ENCODE results near the gene RASSF3.

The RASSF3 gene

DNA sequence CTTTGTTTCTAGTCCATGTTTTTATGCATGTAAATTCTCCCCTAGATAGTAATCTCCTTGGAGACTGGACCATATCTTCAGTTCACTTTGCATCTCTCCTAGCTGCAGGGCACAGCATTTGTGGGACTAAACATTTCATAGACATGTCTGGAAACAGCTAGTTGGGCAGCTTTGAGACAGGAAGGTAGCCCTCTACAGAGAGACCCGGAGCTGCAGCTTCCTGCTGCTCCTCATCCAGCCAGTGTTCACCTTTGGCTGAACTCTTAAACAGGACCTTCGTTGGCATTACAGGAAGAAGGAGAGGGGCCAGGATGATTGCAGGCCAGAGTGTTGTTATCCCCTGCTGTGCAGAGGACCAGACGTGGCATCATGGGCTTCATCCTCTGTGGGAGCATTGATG, 96.0 kb downstream of the RASSF3 start:
- DNase-seq (ENCODE audit: insufficient read length, low spot score), result no peak
- TF ChIP-seq POLR2A (IDR thresholded peaks at IDR 0.05; ENCODE audit: low read depth, low read length) (no peak), POU2F2 (IDR thresholded peaks at IDR 0.05; ENCODE audit: low read depth, low read length) (no peak), TAF1 (IDR thresholded peaks at IDR 0.05; ENCODE audit: low read depth, low read length) (no peak), SPI1 (IDR thresholded peaks at IDR 0.05; ENCODE audit: low read depth, low read length) (no peak), PAX5 (IDR thresholded peaks at IDR 0.05; ENCODE audit: insufficient read depth, low read length, severe bottlenecking) (no peak)
- no peak for FAIRE-seq

GRCh38 chr12:64706857-64707256, 96.6 kb downstream of the RASSF3 start:
- FAIRE-seq (no peak), DNase-seq (ENCODE audit: insufficient read length, low spot score) (no peak)
- TF ChIP-seq TAF1 (IDR thresholded peaks at IDR 0.05; ENCODE audit: low read depth, low read length), result no peak
- no peak for TF ChIP-seq PAX5 (IDR thresholded peaks at IDR 0.05; ENCODE audit: insufficient read depth, low read length, severe bottlenecking)
- no peak for TF ChIP-seq POLR2AphosphoS5 (IDR thresholded peaks at IDR 0.05; ENCODE audit: low read depth, low read length)
- no peak for TF ChIP-seq POU2F2 (IDR thresholded peaks at IDR 0.05; ENCODE audit: low read depth, low read length)
- TF ChIP-seq SPI1 (IDR thresholded peaks at IDR 0.05; ENCODE audit: low read depth, low read length), result no peak
- TF ChIP-seq POLR2A (IDR thresholded peaks at IDR 0.05; ENCODE audit: low read depth, low read length), result no peak

- FAIRE-seq, result no peak
- TF ChIP-seq PAX5 (IDR thresholded peaks at IDR 0.05; ENCODE audit: insufficient read depth, low read length, severe bottlenecking) (no peak), SPI1 (IDR thresholded peaks at IDR 0.05; ENCODE audit: low read depth, low read length) (no peak), TAF1 (IDR thresholded peaks at IDR 0.05; ENCODE audit: low read depth, low read length) (no peak), POLR2AphosphoS5 (IDR thresholded peaks at IDR 0.05; ENCODE audit: low read depth, low read length) (no peak), POLR2A (IDR thresholded peaks at IDR 0.05; ENCODE audit: low read depth, low read length) (no peak), POU2F2 (IDR thresholded peaks at IDR 0.05; ENCODE audit: low read depth, low read length) (no peak)
- DNase-seq (ENCODE audit: insufficient read length, low spot score), result no peak
These were observed 97.1 kb downstream of the RASSF3 start for GRCh38 chr12:64707362-64707761.

- FAIRE-seq (no peak), DNase-seq (ENCODE audit: insufficient read length, low spot score) (no peak)
- TF ChIP-seq PAX5 (IDR thresholded peaks at IDR 0.05; ENCODE audit: insufficient read depth, low read length, severe bottlenecking) (no peak), POLR2A (IDR thresholded peaks at IDR 0.05; ENCODE audit: low read depth, low read length) (no peak), POLR2AphosphoS5 (IDR thresholded peaks at IDR 0.05; ENCODE audit: low read depth, low read length) (no peak), POU2F2 (IDR thresholded peaks at IDR 0.05; ENCODE audit: low read depth, low read length) (no peak), SPI1 (IDR thresholded peaks at IDR 0.05; ENCODE audit: low read depth, low read length) (no peak), TAF1 (IDR thresholded peaks at IDR 0.05; ENCODE audit: low read depth, low read length) (no peak)
These were observed 97.6 kb downstream of the RASSF3 start for GRCh38 chr12:64707926-64708325.

GRCh38 chr12:64709429-64709828, 99.1 kb downstream of the RASSF3 start:
- TF ChIP-seq POLR2A (IDR thresholded peaks at IDR 0.05; ENCODE audit: low read depth, low read length) (no peak), POU2F2 (IDR thresholded peaks at IDR 0.05; ENCODE audit: low read depth, low read length) (no peak)
- FAIRE-seq, result no peak
- no peak for DNase-seq (ENCODE audit: insufficient read length, low spot score)

DNA sequence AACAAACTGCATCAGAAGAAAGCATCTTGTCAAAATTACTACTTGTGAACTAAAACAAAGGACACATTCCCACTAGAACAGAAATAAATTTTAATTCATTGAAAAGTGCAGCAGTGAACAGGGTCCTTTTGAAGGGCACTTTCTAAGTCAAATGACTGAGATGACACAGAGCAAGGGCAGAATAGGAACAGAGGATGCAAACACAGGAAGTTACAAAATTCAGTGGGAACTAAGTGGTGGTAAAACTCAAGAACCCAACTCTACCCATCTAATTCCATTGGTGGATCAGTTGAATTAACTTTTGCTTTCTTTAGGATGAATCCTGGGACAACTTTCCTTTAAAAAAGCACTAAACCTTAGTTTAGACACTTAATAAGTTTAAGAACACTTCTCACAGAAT, 103.1 kb downstream of the RASSF3 start:
- DNase-seq (ENCODE audit: insufficient read length, low spot score) (no peak), FAIRE-seq (no peak)
- TF ChIP-seq POLR2AphosphoS5 (IDR thresholded peaks at IDR 0.05; ENCODE audit: low read depth, low read length), result no peak
- no peak for TF ChIP-seq POLR2A (IDR thresholded peaks at IDR 0.05; ENCODE audit: low read depth, low read length)
- no peak for TF ChIP-seq SPI1 (IDR thresholded peaks at IDR 0.05; ENCODE audit: low read depth, low read length)
- no peak for TF ChIP-seq TAF1 (IDR thresholded peaks at IDR 0.05; ENCODE audit: low read depth, low read length)
- TF ChIP-seq POU2F2 (IDR thresholded peaks at IDR 0.05; ENCODE audit: low read depth, low read length), result no peak
- TF ChIP-seq PAX5 (IDR thresholded peaks at IDR 0.05; ENCODE audit: insufficient read depth, low read length, severe bottlenecking), result no peak

- no peak for FAIRE-seq
- TF ChIP-seq TAF1 (IDR thresholded peaks at IDR 0.05; ENCODE audit: low read depth, low read length), result no peak
- TF ChIP-seq POLR2AphosphoS5 (IDR thresholded peaks at IDR 0.05; ENCODE audit: low read depth, low read length), result no peak
- TF ChIP-seq PAX5 (IDR thresholded peaks at IDR 0.05; ENCODE audit: insufficient read depth, low read length, severe bottlenecking), result no peak
- no peak for DNase-seq (ENCODE audit: insufficient read length, low spot score)
These were observed 104.3 kb downstream of the RASSF3 start for GRCh38 chr12:64714551-64714968.

- FAIRE-seq (no peak), DNase-seq (ENCODE audit: insufficient read length, low spot score) (no peak)
- TF ChIP-seq TAF1 (IDR thresholded peaks at IDR 0.05; ENCODE audit: low read depth, low read length) (no peak), POLR2AphosphoS5 (IDR thresholded peaks at IDR 0.05; ENCODE audit: low read depth, low read length) (no peak), SPI1 (IDR thresholded peaks at IDR 0.05; ENCODE audit: low read depth, low read length) (no peak), POU2F2 (IDR thresholded peaks at IDR 0.05; ENCODE audit: low read depth, low read length) (no peak), PAX5 (IDR thresholded peaks at IDR 0.05; ENCODE audit: insufficient read depth, low read length, severe bottlenecking) (no peak), POLR2A (IDR thresholded peaks at IDR 0.05; ENCODE audit: low read depth, low read length) (no peak)
These were observed 106.1 kb downstream of the RASSF3 start for GRCh38 chr12:64716371-64716770.

- no peak for TF ChIP-seq PAX5 (IDR thresholded peaks at IDR 0.05; ENCODE audit: insufficient read depth, low read length, severe bottlenecking)
- TF ChIP-seq POLR2A (IDR thresholded peaks at IDR 0.05; ENCODE audit: low read depth, low read length), result no peak
- no peak for TF ChIP-seq SPI1 (IDR thresholded peaks at IDR 0.05; ENCODE audit: low read depth, low read length)
- no peak for TF ChIP-seq POLR2AphosphoS5 (IDR thresholded peaks at IDR 0.05; ENCODE audit: low read depth, low read length)
- no peak for TF ChIP-seq TAF1 (IDR thresholded peaks at IDR 0.05; ENCODE audit: low read depth, low read length)
- TF ChIP-seq POU2F2 (IDR thresholded peaks at IDR 0.05; ENCODE audit: low read depth, low read length), result no peak
- DNase-seq (ENCODE audit: insufficient read length, low spot score), result no peak
- no peak for FAIRE-seq
These were observed 106.7 kb downstream of the RASSF3 start for GRCh38 chr12:64716839-64717455.

GRCh38 chr12:64718649-64719048, 108.4 kb downstream of the RASSF3 start:
- TF ChIP-seq PAX5 (IDR thresholded peaks at IDR 0.05; ENCODE audit: insufficient read depth, low read length, severe bottlenecking) (no peak), POLR2A (IDR thresholded peaks at IDR 0.05; ENCODE audit: low read depth, low read length) (no peak), POU2F2 (IDR thresholded peaks at IDR 0.05; ENCODE audit: low read depth, low read length) (no peak), POLR2AphosphoS5 (IDR thresholded peaks at IDR 0.05; ENCODE audit: low read depth, low read length) (no peak), TAF1 (IDR thresholded peaks at IDR 0.05; ENCODE audit: low read depth, low read length) (no peak), SPI1 (IDR thresholded peaks at IDR 0.05; ENCODE audit: low read depth, low read length) (no peak)
- FAIRE-seq, result no peak
- DNase-seq (ENCODE audit: insufficient read length, low spot score), result no peak

Measured in GM12891 (cell line).